ENCODE results near the gene PYM1. TPM values are rescaled to one million over a fixed set of nuclear protein-coding genes. Genes with fewer than 3 reads are reported as not detected.

The PYM1 gene
- total and polyA plus RNA-seq, 2 of the 13 experiments (the other 11 are each of a cell fraction or from before 2014, with no cell fraction given): 44.0 to 51.8 TPM

DNA sequence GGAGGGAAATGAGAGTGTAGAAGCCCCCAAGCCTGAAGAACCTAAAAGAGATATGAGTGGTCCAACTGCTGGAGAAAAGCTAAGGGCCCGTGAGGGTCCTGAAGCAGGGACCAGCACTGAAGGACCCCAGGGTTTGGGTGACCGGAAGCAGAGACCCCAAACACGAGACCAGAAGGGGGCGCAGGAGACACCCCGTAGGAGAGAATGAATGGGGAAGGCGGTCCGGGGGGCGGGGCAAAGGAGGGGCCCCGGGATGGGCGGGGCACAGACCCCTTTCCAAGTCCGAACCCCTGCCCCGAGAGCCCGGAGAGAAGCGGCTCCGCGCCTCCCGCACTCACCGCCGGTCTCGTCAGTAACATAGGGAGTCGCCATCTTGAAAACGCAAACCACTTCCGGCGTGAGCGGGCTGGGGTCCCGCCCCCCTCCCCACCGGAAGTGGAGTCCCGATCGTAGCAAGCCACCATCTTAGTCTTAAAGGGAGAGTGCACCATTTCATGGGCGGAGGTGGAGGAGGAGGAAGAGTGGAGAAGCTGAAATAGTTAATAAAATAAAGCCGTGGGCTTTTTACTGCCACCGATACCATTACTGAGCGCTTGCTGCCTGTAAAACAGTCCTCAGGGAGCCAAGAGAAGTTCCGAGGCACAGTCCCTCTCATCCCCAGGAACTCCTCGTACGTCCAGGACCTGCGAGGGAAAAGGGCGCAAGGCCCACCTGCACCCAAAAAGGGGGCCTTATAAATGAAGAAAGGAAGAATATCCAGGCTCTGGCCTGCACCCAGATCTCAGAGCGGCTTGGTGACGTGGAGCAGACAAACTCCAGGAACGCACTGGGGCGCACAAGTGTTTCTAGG lies 731 bp downstream of the PYM1 start (continued):
- 0 out of 2 replicates have a peak, but pooled peaks have one; percentile 71 for TF ChIP-seq ZNF33A (CRISPR knock-in tag; IDR thresholded peaks at IDR 0.05; ENCODE audit: borderline replicate concordance)
- TF ChIP-seq, protein P1, sequence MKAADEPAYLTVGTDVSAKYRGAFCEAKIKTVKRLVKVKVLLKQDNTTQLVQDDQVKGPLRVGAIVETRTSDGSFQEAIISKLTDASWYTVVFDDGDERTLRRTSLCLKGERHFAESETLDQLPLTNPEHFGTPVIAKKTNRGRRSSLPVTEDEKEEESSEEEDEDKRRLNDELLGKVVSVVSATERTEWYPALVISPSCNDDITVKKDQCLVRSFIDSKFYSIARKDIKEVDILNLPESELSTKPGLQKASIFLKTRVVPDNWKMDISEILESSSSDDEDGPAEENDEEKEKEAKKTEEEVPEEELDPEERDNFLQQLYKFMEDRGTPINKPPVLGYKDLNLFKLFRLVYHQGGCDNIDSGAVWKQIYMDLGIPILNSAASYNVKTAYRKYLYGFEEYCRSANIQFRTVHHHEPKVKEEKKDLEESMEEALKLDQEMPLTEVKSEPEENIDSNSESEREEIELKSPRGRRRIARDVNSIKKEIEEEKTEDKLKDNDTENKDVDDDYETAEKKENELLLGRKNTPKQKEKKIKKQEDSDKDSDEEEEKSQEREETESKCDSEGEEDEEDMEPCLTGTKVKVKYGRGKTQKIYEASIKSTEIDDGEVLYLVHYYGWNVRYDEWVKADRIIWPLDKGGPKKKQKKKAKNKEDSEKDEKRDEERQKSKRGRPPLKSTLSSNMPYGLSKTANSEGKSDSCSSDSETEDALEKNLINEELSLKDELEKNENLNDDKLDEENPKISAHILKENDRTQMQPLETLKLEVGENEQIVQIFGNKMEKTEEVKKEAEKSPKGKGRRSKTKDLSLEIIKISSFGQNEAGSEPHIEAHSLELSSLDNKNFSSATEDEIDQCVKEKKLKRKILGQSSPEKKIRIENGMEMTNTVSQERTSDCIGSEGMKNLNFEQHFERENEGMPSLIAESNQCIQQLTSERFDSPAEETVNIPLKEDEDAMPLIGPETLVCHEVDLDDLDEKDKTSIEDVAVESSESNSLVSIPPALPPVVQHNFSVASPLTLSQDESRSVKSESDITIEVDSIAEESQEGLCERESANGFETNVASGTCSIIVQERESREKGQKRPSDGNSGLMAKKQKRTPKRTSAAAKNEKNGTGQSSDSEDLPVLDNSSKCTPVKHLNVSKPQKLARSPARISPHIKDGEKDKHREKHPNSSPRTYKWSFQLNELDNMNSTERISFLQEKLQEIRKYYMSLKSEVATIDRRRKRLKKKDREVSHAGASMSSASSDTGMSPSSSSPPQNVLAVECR (CRISPR knock-in tag; IDR thresholded peaks at IDR 0.05; ENCODE audit: borderline replicate concordance): peak; percentile 9; the same call in 1 of the 2 replicates
- no peak for TF ChIP-seq ZBTB8A (CRISPR knock-in tag; IDR thresholded peaks at IDR 0.05; ENCODE audit: borderline replicate concordance, low read depth)
- no peak for TF ChIP-seq CBX1 (IDR thresholded peaks at IDR 0.05; ENCODE audit: low read depth)
- no peak for TF ChIP-seq IRF1 (CRISPR knock-in tag; IDR thresholded peaks at IDR 0.05; ENCODE audit: low read depth)
- TF ChIP-seq ZNF550 (CRISPR knock-in tag; IDR thresholded peaks at IDR 0.05; ENCODE audit: borderline replicate concordance): no peak
- TF ChIP-seq ZNF580 (CRISPR knock-in tag; IDR thresholded peaks at IDR 0.05; ENCODE audit: borderline replicate concordance, low read depth): no peak
- TF ChIP-seq SNRNP70 (IDR thresholded peaks at IDR 0.05; ENCODE audit: low read depth, low read length): no peak
- TF ChIP-seq ZNF724P (CRISPR knock-in tag; IDR thresholded peaks at IDR 0.05; ENCODE audit: borderline replicate concordance): no peak
- TF ChIP-seq ISX (CRISPR knock-in tag; conservative IDR thresholded peaks at IDR 0.05): no peak
- TF ChIP-seq SP5 (CRISPR knock-in tag; IDR thresholded peaks at IDR 0.05; ENCODE audit: borderline replicate concordance, low read depth): peak; percentile 67; the same call in 1 of the 2 replicates
- TF ChIP-seq, protein P2, sequence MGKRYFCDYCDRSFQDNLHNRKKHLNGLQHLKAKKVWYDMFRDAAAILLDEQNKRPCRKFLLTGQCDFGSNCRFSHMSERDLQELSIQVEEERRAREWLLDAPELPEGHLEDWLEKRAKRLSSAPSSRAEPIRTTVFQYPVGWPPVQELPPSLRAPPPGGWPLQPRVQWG (CRISPR knock-in tag; IDR thresholded peaks at IDR 0.05; ENCODE audit: borderline replicate concordance, low read depth): no peak
- TF ChIP-seq PCBP1 (IDR thresholded peaks at IDR 0.05; ENCODE audit: borderline replicate concordance, low read depth, low read length): no peak
- no peak; the same call in 1 of the 2 replicates for TF ChIP-seq GFI1 (CRISPR knock-in tag; IDR thresholded peaks at IDR 0.05; ENCODE audit: borderline replicate concordance)
- no peak for TF ChIP-seq BORCS8-MEF2B (CRISPR knock-in tag; IDR thresholded peaks at IDR 0.05)
- TF ChIP-seq, protein P3, sequence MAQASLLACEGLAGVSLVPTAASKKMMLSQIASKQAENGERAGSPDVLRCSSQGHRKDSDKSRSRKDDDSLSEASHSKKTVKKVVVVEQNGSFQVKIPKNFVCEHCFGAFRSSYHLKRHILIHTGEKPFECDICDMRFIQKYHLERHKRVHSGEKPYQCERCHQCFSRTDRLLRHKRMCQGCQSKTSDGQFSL (CRISPR knock-in tag; IDR thresholded peaks at IDR 0.05): 0 out of 2 replicates have a peak, but pooled peaks have one; percentile 27
- TF ChIP-seq POLR2G (IDR thresholded peaks at IDR 0.05; ENCODE audit: low read depth, low read length): peak; percentile 75
- TF ChIP-seq ZKSCAN1 (IDR thresholded peaks at IDR 0.05; ENCODE audit: low read length): no peak
- TF ChIP-seq EED (CRISPR knock-in tag; IDR thresholded peaks at IDR 0.05): no peak
- no peak for TF ChIP-seq ZNF367 (CRISPR knock-in tag; IDR thresholded peaks at IDR 0.05; ENCODE audit: borderline replicate concordance)
- no peak for TF ChIP-seq ZFX (CRISPR knock-in tag; IDR thresholded peaks at IDR 0.05; ENCODE audit: low read depth)
- TF ChIP-seq ZNF556 (CRISPR knock-in tag; IDR thresholded peaks at IDR 0.05; ENCODE audit: borderline replicate concordance): no peak; the same call in 1 of the 2 replicates
- TF ChIP-seq ZNF468 (CRISPR knock-in tag; IDR thresholded peaks at IDR 0.05): no peak
- no peak for TF ChIP-seq NFRKB (IDR thresholded peaks at IDR 0.05)

Measured in HepG2 (cell line).